Measurements from ENCODE around the gene DNAL4.

The DNAL4 gene

GRCh38 chr22:38738475-38739070, 55.4 kb downstream of the DNAL4 start:
- DNase-seq (ENCODE audit: low read depth): no peak

- DNase-seq (ENCODE audit: low read depth): no peak
Measured at GRCh38 chr22:38737302-38738060, 56.5 kb downstream of the DNAL4 start.

GRCh38 chr22:38736257-38736570, 57.7 kb downstream of the DNAL4 start:
- no peak for DNase-seq (ENCODE audit: low read depth)

DNA sequence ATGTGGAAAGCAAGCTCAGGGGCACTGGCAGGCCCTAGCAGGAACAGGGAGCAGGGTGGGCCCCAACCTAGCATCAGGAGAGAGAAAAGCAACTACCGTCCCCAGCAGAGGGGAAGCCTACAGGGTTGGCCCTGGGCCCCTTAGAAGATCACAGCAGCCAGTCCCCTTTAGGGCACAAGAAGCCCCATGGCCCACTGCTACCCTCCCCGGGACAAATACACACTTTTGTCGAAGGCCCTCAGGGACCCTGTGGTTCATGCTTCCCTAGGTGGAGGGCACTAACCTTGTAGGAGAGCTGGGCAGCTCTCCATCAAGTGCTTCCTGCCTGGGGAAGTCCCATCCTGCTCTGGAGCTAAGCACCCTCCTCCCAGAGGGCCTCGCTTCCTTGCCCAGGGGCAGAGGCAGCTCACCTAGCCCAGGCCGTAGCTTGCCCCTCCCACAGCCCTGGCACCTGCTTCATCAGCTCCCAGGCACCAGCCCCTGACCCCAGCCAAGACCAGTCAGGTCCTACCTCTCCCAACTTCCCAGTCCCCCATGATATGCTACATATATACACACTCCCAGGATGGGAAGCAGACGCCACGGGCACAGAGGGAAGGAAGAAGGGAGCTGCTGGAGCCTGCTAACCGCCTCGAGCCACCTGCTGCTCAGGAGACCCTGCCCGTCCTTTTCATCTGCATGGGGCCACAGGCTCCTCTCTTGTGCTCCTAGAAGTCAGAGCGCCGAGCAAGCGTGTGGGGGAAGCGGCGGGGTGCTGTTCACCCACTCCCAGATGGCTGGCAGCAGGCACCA, 58.3 kb downstream of the DNAL4 start:
- DNase-seq (ENCODE audit: low read depth): no peak

DNA sequence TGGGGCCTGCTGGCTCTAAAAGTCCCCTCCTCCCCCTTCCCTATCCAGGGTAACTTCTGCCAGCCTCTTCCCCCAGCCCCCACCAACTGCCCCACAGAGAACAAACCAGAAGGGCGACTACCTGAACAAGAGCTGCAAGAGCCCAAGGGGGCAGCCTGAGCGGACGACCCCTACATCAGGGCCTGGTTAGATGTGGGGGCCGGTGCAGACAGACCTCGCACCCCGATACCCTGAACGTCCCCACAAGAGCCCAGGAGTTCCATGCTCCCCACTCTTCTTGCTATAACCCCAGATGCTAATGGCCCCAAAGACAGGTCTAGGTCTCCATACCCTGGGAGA, 58.8 kb downstream of the DNAL4 start:
- no peak for DNase-seq (ENCODE audit: low read depth)

GRCh38 chr22:38734421-38735100, 59.4 kb downstream of the DNAL4 start:
- no peak for DNase-seq (ENCODE audit: low read depth)

DNA sequence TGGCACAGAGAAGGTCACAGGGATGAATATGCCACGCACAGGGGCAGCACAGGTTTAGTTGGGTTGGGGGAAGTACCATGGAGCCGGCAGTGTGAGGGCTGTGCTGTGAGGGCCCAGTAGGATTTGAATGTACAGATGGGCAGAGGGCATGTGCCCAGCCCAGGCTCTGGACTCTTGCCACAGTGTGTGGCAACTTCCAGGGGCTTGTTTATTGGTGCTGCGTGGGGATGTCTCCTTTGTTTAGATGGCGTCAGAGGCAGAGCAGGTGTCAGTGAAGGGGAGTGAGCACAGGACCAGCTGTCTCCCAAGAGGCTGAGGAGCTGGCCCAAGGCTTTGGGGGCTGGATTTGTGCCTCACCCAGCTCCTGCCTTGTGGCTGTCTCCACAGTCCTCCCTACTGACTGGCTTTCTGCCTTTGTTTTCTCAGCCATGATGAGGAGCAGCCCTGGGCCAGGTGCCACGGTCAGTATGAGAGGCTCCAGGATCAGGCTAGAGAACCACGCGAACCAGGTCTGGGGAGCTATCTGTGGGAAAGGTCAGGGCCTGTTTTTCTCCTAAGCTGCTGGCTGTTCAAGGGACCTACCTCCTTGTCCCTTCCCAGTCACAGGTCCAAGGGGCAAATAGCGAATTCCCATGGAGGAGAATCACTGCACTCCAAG, 60.1 kb downstream of the DNAL4 start:
- DNase-seq (ENCODE audit: low read depth): no peak

GRCh38 chr22:38733329-38733723, 60.6 kb downstream of the DNAL4 start:
- DNase-seq (ENCODE audit: low read depth): no peak

GRCh38 chr22:38732251-38732815, 61.6 kb downstream of the DNAL4 start:
- DNase-seq (ENCODE audit: low read depth): no peak

DNA sequence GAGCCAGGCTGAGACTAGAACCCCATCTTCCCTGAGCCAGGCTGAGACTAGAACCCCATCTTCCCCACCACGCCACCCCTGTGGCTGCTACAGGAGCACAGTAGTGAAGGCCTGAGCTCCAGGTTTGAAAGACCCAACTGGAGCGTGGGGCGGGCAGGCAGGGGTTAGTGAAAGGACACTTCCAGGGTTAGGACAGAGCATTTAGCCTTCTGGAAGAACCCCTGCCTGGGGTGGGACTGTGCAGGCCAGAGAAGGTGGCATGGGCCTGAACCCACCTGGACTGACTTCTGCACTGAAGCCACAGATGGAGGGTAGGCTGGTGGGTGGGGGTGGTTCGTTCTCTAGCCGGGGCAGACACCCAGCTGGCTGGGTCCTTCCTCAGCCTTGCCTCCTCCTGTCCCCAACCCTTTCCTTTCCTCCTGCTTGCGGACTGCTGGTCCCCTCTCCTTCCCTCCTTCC, 62.2 kb downstream of the DNAL4 start:
- no peak for DNase-seq (ENCODE audit: low read depth)

- DNase-seq (ENCODE audit: low read depth): no peak
Measured at GRCh38 chr22:38730411-38730871, 63.5 kb downstream of the DNAL4 start.

- DNase-seq (ENCODE audit: low read depth): no peak
Measured at GRCh38 chr22:38729946-38730345, 64.0 kb downstream of the DNAL4 start.

GRCh38 chr22:38728871-38729796, 64.8 kb downstream of the DNAL4 start:
- no peak for DNase-seq (ENCODE audit: low read depth)

Measured in stromal cell of bone marrow (primary cell).